H9 (cell line): Measurements from ENCODE around the gene FIBP. TPM values are rescaled to one million over a fixed set of nuclear protein-coding genes. Genes with fewer than 3 reads are reported as not detected.

Experiments
- DNase-seq: peaks from one replicate; pipeline ENCODE4 v3.0.0-alpha.2; 2017
- H2AFZ ChIP-seq: one replicate; pipeline ENCODE4 v1.6.1; 2013; ENCODE audit warnings: mild to moderate bottlenecking, low read length, control low read depth, moderate library complexity
- H2AK5ac ChIP-seq: 2 replicates; pipeline ENCODE4 v1.6.1; 2013; ENCODE audit warnings: low read length, control low read depth, mixed read lengths; ENCODE audit not compliant: insufficient read length
- H2BK120ac ChIP-seq: one replicate; pipeline ENCODE4 v1.6.1; 2013; ENCODE audit warnings: low read depth, mild to moderate bottlenecking, low read length, control low read depth, inconsistent platforms; ENCODE audit not compliant: poor library complexity, severe bottlenecking
- H2BK12ac ChIP-seq: 2 replicates; pipeline ENCODE4 v1.6.1; 2013; ENCODE audit warnings: low read length, control low read depth, mixed read lengths, low read depth; ENCODE audit not compliant: insufficient read length
- H2BK15ac ChIP-seq: 2 replicates; pipeline ENCODE4 v1.6.1; 2013; ENCODE audit warnings: low read depth, low read length, control low read depth
- H2BK20ac ChIP-seq: one replicate; pipeline ENCODE4 v1.6.1; 2013; ENCODE audit warnings: low read depth, mild to moderate bottlenecking, low read length, control low read depth, inconsistent platforms; ENCODE audit not compliant: poor library complexity, severe bottlenecking
- H2BK5ac ChIP-seq: 2 replicates; pipeline ENCODE4 v1.6.1; 2013; ENCODE audit warnings: low read length, control low read depth, mixed read lengths; ENCODE audit not compliant: insufficient read length
- H3K14ac ChIP-seq: 2 replicates; pipeline ENCODE4 v1.6.1; 2013; ENCODE audit warnings: low read length, control low read depth; ENCODE audit not compliant: insufficient read depth
- H3K18ac ChIP-seq: 2 replicates; pipeline ENCODE4 v1.6.1; 2013; ENCODE audit warnings: low read depth, mild to moderate bottlenecking, mixed read lengths, low read length, control low read depth; ENCODE audit not compliant: insufficient read length
- H3K23ac ChIP-seq: 2 replicates; pipeline ENCODE4 v1.6.1; 2013; ENCODE audit warnings: low read length, control low read depth, mixed read lengths, low read depth; ENCODE audit not compliant: insufficient read length
- H3K23me2 ChIP-seq: 2 replicates; pipeline ENCODE4 v1.6.1; 2013; ENCODE audit warnings: low read depth, mild to moderate bottlenecking, mixed read lengths, low read length, control low read depth; ENCODE audit not compliant: insufficient read length, poor library complexity, severe bottlenecking
- H3K27ac ChIP-seq: 2 replicates; pipeline ENCODE4 v1.5.1; 2013; ENCODE audit warnings: low read length, control low read depth, mixed read lengths, low read depth; ENCODE audit not compliant: insufficient read length
- H3K27me3 ChIP-seq: 2 replicates; pipeline ENCODE4 v1.6.1; 2013; ENCODE audit warnings: low read length, control low read depth, inconsistent platforms; ENCODE audit not compliant: insufficient read depth
- H3K4ac ChIP-seq: 2 replicates; pipeline ENCODE4 v1.6.1; 2013; ENCODE audit warnings: low read depth, mild to moderate bottlenecking, control low read depth, inconsistent platforms, low read length, moderate library complexity
- H3K4me1 ChIP-seq: 2 replicates; pipeline ENCODE4 v1.6.1; 2013; ENCODE audit warnings: low read length, control low read depth, inconsistent platforms; ENCODE audit not compliant: insufficient read depth
- H3K4me2 ChIP-seq: 2 replicates; pipeline ENCODE4 v1.6.1; 2013; ENCODE audit warnings: low read length, control low read depth, mixed read lengths; ENCODE audit not compliant: insufficient read length, insufficient read depth
- H3K56ac ChIP-seq: 2 replicates; pipeline ENCODE4 v1.6.1; 2013; ENCODE audit warnings: low read depth, mild to moderate bottlenecking, mixed read lengths, low read length, control low read depth; ENCODE audit not compliant: insufficient read length
- H3K79me1 ChIP-seq: 2 replicates; pipeline ENCODE4 v1.6.1; 2013; ENCODE audit warnings: low read depth, mild to moderate bottlenecking, moderate library complexity, low read length, control low read depth, inconsistent platforms; ENCODE audit not compliant: insufficient read depth, poor library complexity, severe bottlenecking
- H3K79me2 ChIP-seq: 2 replicates; pipeline ENCODE4 v1.6.1; 2013; ENCODE audit warnings: low read length, control low read depth, inconsistent platforms; ENCODE audit not compliant: insufficient read depth
- H3K9ac ChIP-seq: 2 replicates; pipeline ENCODE4 v1.6.1; 2013; ENCODE audit warnings: low read length, control low read depth, mixed read lengths; ENCODE audit not compliant: insufficient read length; ENCODE audit errors: extremely low read depth
- H3K9me3 ChIP-seq: one replicate; pipeline ENCODE4 v1.6.1; 2013; ENCODE audit warnings: low read depth, low read length, inconsistent platforms; ENCODE audit not compliant: control insufficient read depth
- H3T11ph ChIP-seq: one replicate; pipeline ENCODE4 v1.6.1; 2013; ENCODE audit warnings: mild to moderate bottlenecking, low read length, control low read depth, inconsistent platforms
- H4K20me1 ChIP-seq: one replicate; pipeline ENCODE4 v1.6.1; 2013; ENCODE audit not compliant: control insufficient read depth, insufficient read length, insufficient read depth
- H4K5ac ChIP-seq: 2 replicates; pipeline ENCODE4 v1.6.1; 2013; ENCODE audit warnings: low read depth, mild to moderate bottlenecking, mixed read lengths, low read length, control low read depth; ENCODE audit not compliant: insufficient read length
- H4K8ac ChIP-seq: replicated peaks from 2 replicates; pipeline ENCODE4 v1.6.1; 2013; ENCODE audit warnings: low read length, control low read depth, mixed read lengths, low read depth; ENCODE audit not compliant: insufficient read length
- H4K91ac ChIP-seq: 2 replicates; pipeline ENCODE4 v1.6.1; 2013; ENCODE audit warnings: low read depth, mild to moderate bottlenecking, moderate library complexity, mixed read lengths, low read length, control low read depth; ENCODE audit not compliant: insufficient read length
- H3K27ac Mint-ChIP-seq, 3 experiments: 2 replicates in 2 of 3; 3 replicates in 1 of 3; pipeline ENCODE4 v1.8.0; 2020 to 2021; ENCODE audit warnings: mixed read lengths in 3 of 3, mild to moderate bottlenecking in 1 of 3, moderate library complexity in 1 of 3
- H3K27me3 Mint-ChIP-seq: 2 replicates; pipeline ENCODE4 v1.8.0; 2021; ENCODE audit warnings: low read depth, mild to moderate bottlenecking, moderate library complexity, mixed read lengths
- H3K36me3 Mint-ChIP-seq, 3 experiments: 2 replicates in 2 of 3; 3 replicates in 1 of 3; pipeline ENCODE4 v1.8.0; 2020 to 2021; ENCODE audit warnings: low read depth in 3 of 3, mixed read lengths in 3 of 3; ENCODE audit not compliant: insufficient read depth in 1 of 3
- H3K4me1 Mint-ChIP-seq, 2 experiments: 2 replicates each; pipeline ENCODE4 v1.8.0; 2020; ENCODE audit warnings: mixed read lengths in 2 of 2
- H3K4me3 Mint-ChIP-seq, 2 experiments: 2 replicates in 1 of 2; 3 replicates in 1 of 2; pipeline ENCODE4 v1.8.0; 2020 to 2021; ENCODE audit warnings: mild to moderate bottlenecking in 2 of 2, mixed read lengths in 2 of 2, moderate library complexity in 1 of 2
- H3K9me3 Mint-ChIP-seq, 2 experiments: 2 replicates in 1 of 2; 3 replicates in 1 of 2; pipeline ENCODE4 v1.8.0; 2020; ENCODE audit warnings: mild to moderate bottlenecking in 2 of 2, mixed read lengths in 2 of 2, moderate library complexity in 1 of 2
- CTCF ChIP-seq: fragments of 200-600 bp; sonication (generic); conservative IDR thresholded peaks from 3 replicates; pipeline ENCODE4 v1.8.0; 2021; ENCODE audit warnings: antibody characterized with exemption, mild to moderate bottlenecking
- WGBS: extraction: QIAGEN DNeasy Blood & Tissue Kit; methylation state at CpG from one replicate; pipeline ENCODE4 v1.1.7; 2013; ENCODE audit warnings: missing lambda C conversion rate, low lambda C conversion rate, mixed read lengths; ENCODE audit not compliant: insufficient read length; ENCODE audit errors: extremely low coverage; 5-methylcytosine and 5-hydroxymethylcytosine counted together
- total RNA-seq: library from RNA; stranded (reverse); gene quantifications from 2 replicates; pipeline ENCODE4 v1.2.1, GENCODE V29; 2021

The FIBP gene
- total RNA-seq, 1 experiment from 2014 or later, result 87.0 TPM

DNA sequence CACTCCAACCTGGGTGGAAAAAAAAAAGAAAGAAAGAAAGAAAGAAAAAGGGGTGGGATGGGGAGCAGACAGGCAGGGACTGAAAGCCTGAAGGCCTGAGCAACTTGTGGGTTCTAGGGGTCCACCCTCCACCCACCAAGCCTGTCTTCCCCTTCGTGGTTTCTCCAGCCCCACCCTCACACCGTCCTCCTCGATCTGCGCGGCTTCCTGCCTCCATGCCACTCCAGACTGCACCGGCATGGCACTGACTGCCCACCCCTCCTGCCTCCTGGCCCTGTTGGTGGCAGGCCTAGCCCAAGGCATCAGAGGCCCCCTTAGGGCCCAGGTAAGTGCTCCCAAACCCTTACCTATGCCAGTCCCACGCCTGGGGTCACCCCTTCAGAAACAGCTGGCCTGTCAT is 8.7 kb downstream of the FIBP start, which contains the start of gene CTSW:
TSS of gene CTSW (plus strand) at position 221 of the 400 bp plus-strand sequence. CDS start at position 239, 18 bp downstream.
- no peak within 1 kb of the TSS for H3K4ac ChIP-seq
- no peak within 1 kb of the TSS for H3T11ph ChIP-seq
- Mint-ChIP-seq H3K9me3 (no peaks in the 10 kb centered on the region; a peak in 1 of 5 replicates), H3K27ac (peak within 1 kb of the TSS in 1 of 3 experiments; percentile 62; a peak in 1 of 7 replicates), H3K36me3 (peaks cover 18 to 30% (median 27%) of the 10 kb centered on the region in 3 experiments; a peak in 6 of 7 replicates), H3K27me3 (peaks cover 17% of the 10 kb centered on the region), H3K4me3 (no peak within 1 kb of the TSS), H3K4me1 (peaks cover 2 to 6% of the 10 kb centered on the region in 2 experiments)
- DNase-seq, result no peak
- H3K4me1 ChIP-seq, result no peaks in the 10 kb centered on the region
- H2AK5ac ChIP-seq, result no peak within 1 kb of the TSS
- H2BK15ac ChIP-seq, result no peak within 1 kb of the TSS
- H2BK120ac ChIP-seq, result no peak within 1 kb of the TSS
- no peak within 1 kb of the TSS for H3K18ac ChIP-seq
- H3K9me3 ChIP-seq, result no peaks in the 10 kb centered on the region
- no peak within 1 kb of the TSS for H4K8ac ChIP-seq
- TF ChIP-seq CTCF, result no peak
- no peaks in the 10 kb centered on the region for H3K79me2 ChIP-seq
- H3K4me2 ChIP-seq, result no peak within 1 kb of the TSS
- WGBS, result no CpG with 5 or more reads among the region's 7 CpGs
- H3K27ac ChIP-seq, result no peak within 1 kb of the TSS
- H4K20me1 ChIP-seq, result no peaks in the 10 kb centered on the region
- no peak within 1 kb of the TSS for H4K91ac ChIP-seq
- no peaks in the 10 kb centered on the region for H3K23me2 ChIP-seq
- H3K27me3 ChIP-seq, result no peaks in the 10 kb centered on the region
- no peak within 1 kb of the TSS for H2BK5ac ChIP-seq
- no peak within 1 kb of the TSS for H4K5ac ChIP-seq
- no peak within 1 kb of the TSS; the same call in 1 of the 2 replicates for H3K14ac ChIP-seq
- H2AFZ ChIP-seq, result no peak within 1 kb of the TSS
- H2BK20ac ChIP-seq, result no peak within 1 kb of the TSS
- H3K56ac ChIP-seq, result no peak within 1 kb of the TSS
- H3K79me1 ChIP-seq, result no peaks in the 10 kb centered on the region
- no peak within 1 kb of the TSS for H3K23ac ChIP-seq
- no peak within 1 kb of the TSS for H3K9ac ChIP-seq
- H2BK12ac ChIP-seq, result no peak within 1 kb of the TSS
